ENCODE data around the gene PLD1. TPM values are rescaled to one million over a fixed set of nuclear protein-coding genes. Genes with fewer than 3 reads are reported as not detected.

Gene PLD1
- total and polyA plus RNA-seq, 2 of the 8 experiments (the other 6 are each of a cell fraction or from before 2014, with no cell fraction given): 1.2 to 2.6 TPM

- no peak overlapping the region for H3K14ac ChIP-seq (ENCODE audit: insufficient read length)
- no peaks in the 10 kb centered on the region for H4K20me1 ChIP-seq (replicated peaks in 1 of 2; ENCODE audit: control insufficient read depth in 1 of 2, insufficient read depth in 2 of 2, low read length in 2 of 2)
- WGBS, 2 experiments (ENCODE audit: extremely low coverage in 1 of 2, insufficient coverage in 1 of 2, insufficient read length in 1 of 2, insufficient replicate concordance in 2 of 2, low coverage in 1 of 2, low lambda C conversion rate in 2 of 2, missing lambda C conversion rate in 1 of 2): 53% methylated on average over 1 of the region's 1 CpG; no CpG with 5 or more reads in 1 of the 2 experiments
- H3K27me3 ChIP-seq (replicated peaks in 1 of 4; ENCODE audit: control insufficient read depth in 3 of 4, extremely low read depth in 1 of 4, insufficient read depth in 3 of 4, low read length in 3 of 4): no peaks in the 10 kb centered on the region
- H3K79me1 ChIP-seq (ENCODE audit: low read depth, low read length): no peaks in the 10 kb centered on the region
- no peak for TF ChIP-seq TAF1 (IDR thresholded peaks at IDR 0.05; ENCODE audit: low read depth, low read length)
- TF ChIP-seq MAFK (IDR thresholded peaks at IDR 0.05; ENCODE audit: low read depth, low read length): peak; percentile 59; the same call in 1 of the 2 replicates
- no peak overlapping the region for H2BK5ac ChIP-seq (ENCODE audit: low read depth, low read length)
- peaks cover 0 to 7% (median 3%) of the 10 kb centered on the region in 4 experiments; a peak in 2 of 7 replicates for H3K4me1 ChIP-seq (replicated peaks in 1 of 4; ENCODE audit: control insufficient read depth in 3 of 4, insufficient read depth in 4 of 4, low read length in 3 of 4)
- no peaks in the 10 kb centered on the region for H3K9me3 ChIP-seq (ENCODE audit: insufficient read depth in 2 of 2, low read depth in 1 of 2, low read length in 1 of 2)
- no peaks in the 10 kb centered on the region for H3K36me3 ChIP-seq (ENCODE audit: control insufficient read depth in 2 of 4, insufficient read depth in 4 of 4, low read length in 3 of 4)
- DNase-seq (ENCODE audit: low read depth in 1 of 2, low spot score in 2 of 2) (no peak), FAIRE-seq (no peak)
- H2BK20ac ChIP-seq (ENCODE audit: low read length): no peak overlapping the region; the same call in 1 of the 2 replicates
- H2AK5ac ChIP-seq (ENCODE audit: low read depth, low read length): no peak overlapping the region
- ChIA-PET POLR2A (ENCODE audit: partially characterized antibody) (no interaction called here), CTCF (ENCODE audit: partially characterized antibody) (interaction anchor here (1.0 kb wide), 1 partner anchor 8 kb away, joined by 3 read pairs; no protein-coding TSS in a partner anchor)
- no peak overlapping the region for H2BK120ac ChIP-seq (replicated peaks; ENCODE audit: low read depth, low read length)
- no peak overlapping the region for H2AFZ ChIP-seq (ENCODE audit: low read length)
- H3K27ac ChIP-seq (ENCODE audit: low read depth, low read length): no peak overlapping the region
- no peak overlapping the region; a peak in 1 of 4 replicates for H3K4me2 ChIP-seq (ENCODE audit: insufficient read depth in 1 of 2, low read depth in 2 of 2, low read length in 2 of 2)
- no peak overlapping the region for H3K18ac ChIP-seq (ENCODE audit: extremely low read depth, low read length)
- no peak overlapping the region for H4K8ac ChIP-seq (ENCODE audit: extremely low read depth, insufficient read depth, low read length)
- no peak overlapping the region for H3K4me3 ChIP-seq (ENCODE audit: extremely low read depth in 1 of 4, insufficient read depth in 2 of 4, low read depth in 3 of 4, low read length in 4 of 4)
- H3K23ac ChIP-seq (ENCODE audit: insufficient read length): no peak overlapping the region
- H3K56ac ChIP-seq (replicated peaks; ENCODE audit: insufficient read length, low read depth, low read length): no peak overlapping the region
- no peak overlapping the region for H4K5ac ChIP-seq (ENCODE audit: insufficient read length, low read depth, low read length)
- peak overlapping the region; percentile 84; the same call in 1 of the 2 replicates for H2BK15ac ChIP-seq (ENCODE audit: low read length)
- H3K79me2 ChIP-seq (ENCODE audit: control insufficient read depth in 1 of 2, insufficient read depth in 2 of 2, low read length in 2 of 2): no peaks in the 10 kb centered on the region
- no peak overlapping the region for H4K91ac ChIP-seq (replicated peaks; ENCODE audit: insufficient read length, low read length)
- no peak overlapping the region for H3K4ac ChIP-seq (replicated peaks; ENCODE audit: insufficient read length, low read depth, low read length)
- no peaks in the 10 kb centered on the region for H3K23me2 ChIP-seq (ENCODE audit: low read depth, low read length)
- H2BK12ac ChIP-seq (ENCODE audit: low read depth, low read length): 0 out of 2 replicates have a peak overlapping the region, but pooled peaks have one; percentile 71
- no peak overlapping the region for H3K9ac ChIP-seq (replicated peaks in 1 of 4; ENCODE audit: extremely low read depth in 1 of 4, low read depth in 3 of 4, low read length in 3 of 4)
Measured at GRCh38 chr3:171797265-171797679, 13.0 kb downstream of the PLD1 start.

Measured in H1 (cell line).